Skeletal muscle cell (primary cell): ENCODE measurements around the gene IPO13.

Source experiments
- DNase-seq: peaks from one replicate; pipeline ENCODE4 v3.0.0-alpha.2; 2010; ENCODE audit warnings: low read depth
- H3K4me3 ChIP-seq: 2 replicates; pipeline ENCODE4 v1.5.1; 2011; ENCODE audit warnings: low read depth, mild to moderate bottlenecking, control low read depth, low read length, moderate library complexity

The IPO13 gene

GRCh38 chr1:43997295-43997999, 50.7 kb downstream of the IPO13 start:
- no peak overlapping the region for H3K4me3 ChIP-seq
- no peak for DNase-seq

- no peak for DNase-seq
These were observed 51.2 kb downstream of the IPO13 start for GRCh38 chr1:43998000-43998378.

GRCh38 chr1:43999455-43999854, 52.7 kb downstream of the IPO13 start:
- no peak for DNase-seq
- no peak overlapping the region for H3K4me3 ChIP-seq

More at GRCh38 chr1:43998000-43998378, 51.2 kb downstream of the IPO13 start:
- H3K4me3 ChIP-seq: no peak overlapping the region

GRCh38 chr1:44000122-44000665, 53.4 kb downstream of the IPO13 start:
- H3K4me3 ChIP-seq: no peak overlapping the region
- DNase-seq: no peak

- DNase-seq: no peak
- no peak overlapping the region for H3K4me3 ChIP-seq
These were observed 55.4 kb downstream of the IPO13 start for GRCh38 chr1:44002165-44002564.

GRCh38 chr1:44002606-44003157, 55.9 kb downstream of the IPO13 start:
- no peak overlapping the region for H3K4me3 ChIP-seq
- DNase-seq: no peak

GRCh38 chr1:44008259-44008658, 61.5 kb downstream of the IPO13 start:
- DNase-seq: no peak
- H3K4me3 ChIP-seq: no peak overlapping the region

GRCh38 chr1:44010935-44011471, 64.3 kb downstream of the IPO13 start:
- H3K4me3 ChIP-seq: no peak overlapping the region
- no peak for DNase-seq

- no peak overlapping the region for H3K4me3 ChIP-seq
- no peak for DNase-seq
These were observed 65.7 kb downstream of the IPO13 start for GRCh38 chr1:44012404-44012803.

GRCh38 chr1:44012941-44013609, 66.3 kb downstream of the IPO13 start:
- no peak for DNase-seq
- H3K4me3 ChIP-seq: no peak overlapping the region

GRCh38 chr1:44013949-44014348, 67.2 kb downstream of the IPO13 start:
- H3K4me3 ChIP-seq: no peak overlapping the region

GRCh38 chr1:44014365-44015104, 67.8 kb downstream of the IPO13 start:
- H3K4me3 ChIP-seq: no peak overlapping the region
- no peak for DNase-seq

More at GRCh38 chr1:44013949-44014348, 67.2 kb downstream of the IPO13 start:
- DNase-seq: no peak

- DNase-seq: no peak
- no peak overlapping the region for H3K4me3 ChIP-seq
These were observed 68.5 kb downstream of the IPO13 start for GRCh38 chr1:44015206-44015605.

GRCh38 chr1:44016041-44016889, 69.5 kb downstream of the IPO13 start:
- no peak for DNase-seq
- H3K4me3 ChIP-seq: no peak overlapping the region

GRCh38 chr1:44016890-44017400, 70.2 kb downstream of the IPO13 start:
- H3K4me3 ChIP-seq: no peak overlapping the region
- no peak for DNase-seq
